Panc1 (cell line): Measurements from ENCODE around the gene MRPL27. TPM values are rescaled to one million over a fixed set of nuclear protein-coding genes. Genes with fewer than 3 reads are reported as not detected.
"Not testable (repeated sequence)": the region's sequence is repeated elsewhere in the genome, so short reads cannot be mapped to it uniquely, and the experiment has no call there.

ENCODE experiments used
- ATAC-seq: fragments of 200-7000 bp; cut with Tn5 transposase; 2 replicates; pipeline ENCODE4 v1.9.1; 2020; ENCODE audit warnings: mild to moderate bottlenecking, moderate library complexity
- BruUV-seq: library from RNA; stranded (reverse); fragments of 400-500 nt; replicated peaks from 2 replicates; lab custom pipeline; 2021; lab: Mats Ljungman, UMichigan
- CTCF ChIA-PET: fragments of 300-600 bp; sonication (Branson Sonifier 250); formaldehyde crosslinking; loops from one replicate; lab custom pipeline; 2022; ENCODE audit warnings: antibody characterized with exemption; lab: Charles Lee
- POLR2A ChIA-PET: fragments of 300-600 bp; sonication (Branson Sonifier 250); formaldehyde crosslinking; loops from one replicate; lab custom pipeline; 2022; ENCODE audit warnings: antibody characterized with exemption; lab: Charles Lee
- DNase-seq: peaks from one replicate; pipeline ENCODE4 v3.0.0-alpha.2; 2010; ENCODE audit warnings: low read depth, low spot score
- H3K27ac ChIP-seq: 2 replicates; pipeline ENCODE4 v1.5.1; 2011; ENCODE audit warnings: mild to moderate bottlenecking, low read length, inconsistent platforms
- H3K27me3 ChIP-seq: fragments of 200-500 bp; sonication (Bioruptor generic); 2 replicates; pipeline ENCODE4 v1.6.0; 2014; ENCODE audit warnings: low read length, inconsistent platforms; ENCODE audit not compliant: control insufficient read depth, insufficient read depth
- H3K36me3 ChIP-seq: fragments of 200-500 bp; sonication (Bioruptor generic); 2 replicates; pipeline ENCODE4 v1.5.1; 2014; ENCODE audit warnings: inconsistent platforms, mild to moderate bottlenecking, low read length, moderate library complexity; ENCODE audit not compliant: control insufficient read depth, insufficient read depth
- H3K4me1 ChIP-seq: 2 replicates; pipeline ENCODE4 v1.5.1; 2011; ENCODE audit warnings: inconsistent platforms, mild to moderate bottlenecking, low read length, moderate library complexity; ENCODE audit not compliant: control insufficient read depth, insufficient read depth
- H3K4me3 ChIP-seq, 2 experiments: 2 replicates each; pipeline ENCODE4 v1.5.1; 2011 to 2012; ENCODE audit warnings: low read depth in 2 of 2, low read length in 2 of 2, mild to moderate bottlenecking in 2 of 2, inconsistent platforms in 1 of 2, moderate library complexity in 1 of 2
- H3K9me3 ChIP-seq: fragments of 200-500 bp; sonication (Bioruptor generic); 2 replicates; pipeline ENCODE4 v1.5.1; 2014; ENCODE audit warnings: low read depth, mild to moderate bottlenecking, inconsistent platforms, low read length, moderate library complexity; ENCODE audit not compliant: control insufficient read depth, insufficient read depth
- CTCF ChIP-seq: fragments of 450-650 bp; IDR thresholded peaks from 2 replicates; pipeline ENCODE4 v1.5.1; 2017; ENCODE audit warnings: mild to moderate bottlenecking
- POLR2AphosphoS5 ChIP-seq: IDR thresholded peaks from 2 replicates; pipeline ENCODE4 v1.6.1; 2012; ENCODE audit warnings: mild to moderate bottlenecking, low read depth, low read length, moderate library complexity
- REST ChIP-seq, 2 experiments: IDR thresholded peaks; 2 replicates each; pipeline ENCODE4 v1.6.1; 2011 to 2012; ENCODE audit warnings: low read depth in 2 of 2, control low read depth in 1 of 2, low read length in 1 of 2, mild to moderate bottlenecking in 1 of 2, moderate library complexity in 1 of 2; ENCODE audit not compliant: insufficient read depth in 1 of 2
- SIN3A ChIP-seq: IDR thresholded peaks from 2 replicates; pipeline ENCODE4 v1.6.1; 2012; ENCODE audit warnings: low read depth, mild to moderate bottlenecking, low read length, moderate library complexity, borderline replicate concordance; ENCODE audit not compliant: insufficient read depth
- TCF7L2 ChIP-seq: IDR thresholded peaks from 2 replicates; pipeline ENCODE4 v1.6.1; 2011; ENCODE audit warnings: mild to moderate bottlenecking, low read depth, low read length, inconsistent platforms
- in situ Hi-C: cut with HindIII; loops from 2 replicates; pipeline ENCODE4 v1.10.0; 2016; ENCODE audit warnings: low sequenced_read_pairs, low pct_unique_long_range_greater_than_20kb
- intact Hi-C: fragments of 100-400 bp; cut with micrococcal nuclease; formaldehyde crosslinking; loops from one replicate; pipeline ENCODE4 v1.10.0; 2022; ENCODE audit not compliant: unreplicated experiment
- total RNA-seq: library from RNA; stranded (reverse); gene quantifications from one replicate; pipeline ENCODE4 v1.2.1, GENCODE V29; 2021; ENCODE audit not compliant: unreplicated experiment

MRPL27 gene
- total RNA-seq, 1 experiment from 2014 or later: 136 TPM

DNA sequence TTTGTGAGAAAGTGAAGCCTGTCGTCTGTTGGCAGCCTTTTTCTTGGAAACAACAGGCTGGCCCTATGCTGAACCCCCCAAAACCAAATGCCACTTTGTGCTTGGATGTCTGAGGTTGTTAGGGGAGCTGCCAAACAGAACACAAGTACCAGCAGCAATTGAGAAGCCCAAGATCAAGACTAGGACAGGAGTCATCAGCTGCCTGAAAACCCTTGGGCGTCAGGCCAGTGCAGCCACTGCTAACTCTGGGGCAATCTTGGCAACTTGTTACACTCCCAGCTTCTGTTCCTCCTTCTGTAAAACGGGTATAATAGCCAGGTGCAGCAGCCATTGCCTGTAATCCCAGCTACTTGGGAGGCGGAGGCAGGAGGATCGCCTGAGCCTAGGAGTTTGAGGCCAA is 33.6 kb upstream of the MRPL27 start:
- no peaks in the 10 kb centered on the region for H3K36me3 ChIP-seq
- H3K4me3 ChIP-seq: no peak overlapping the region
- intact Hi-C loops (no loop called here), in situ Hi-C loops (no loop called here)
- no peaks in the 10 kb centered on the region for H3K27me3 ChIP-seq
- ATAC-seq (peak; percentile 48; the same call in 1 of the 2 replicates), DNase-seq (no peak)
- ChIA-PET POLR2A (no interaction called here), CTCF (interaction anchor here (1.2 kb wide), 1 partner anchor 9 kb away, joined by 4 read pairs; the partner anchor contains the start of gene LRRC59)
- no TSS peak for BruUV-seq
- TF ChIP-seq REST (IDR thresholded peaks at IDR 0.05; ENCODE audit: insufficient read depth in 1 of 2, low read depth in 2 of 2, low read length in 1 of 2) (no peak), POLR2AphosphoS5 (no peak), TCF7L2 (no peak), CTCF (no peak), SIN3A (no peak)
- H3K27ac ChIP-seq: no peak overlapping the region
- H3K9me3 ChIP-seq: no peaks in the 10 kb centered on the region
- H3K4me1 ChIP-seq: no peaks in the 10 kb centered on the region

DNA sequence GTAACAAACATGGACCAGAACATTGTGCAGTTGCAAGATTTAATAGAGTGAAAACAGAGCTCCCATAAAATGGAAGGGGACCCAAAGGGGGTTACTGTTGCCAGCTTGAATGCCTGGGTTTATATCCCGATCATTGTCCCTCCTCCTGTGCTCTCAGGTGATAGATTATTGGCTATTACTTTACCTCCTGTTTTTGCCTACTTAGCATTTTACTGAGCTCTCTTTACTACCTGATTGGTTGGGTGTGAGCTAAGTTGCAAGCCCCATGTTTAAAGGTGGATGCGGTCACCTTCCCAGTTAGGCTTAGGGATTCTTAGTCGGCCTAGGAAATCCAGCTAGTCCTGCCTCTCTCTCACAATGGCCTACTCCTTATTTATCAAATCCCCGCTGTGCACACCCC is 32.4 kb upstream of the MRPL27 start:
- intact Hi-C loops, CTCF ChIA-PET, H3K4me3 ChIP-seq: not testable (repeated sequence)

DNA sequence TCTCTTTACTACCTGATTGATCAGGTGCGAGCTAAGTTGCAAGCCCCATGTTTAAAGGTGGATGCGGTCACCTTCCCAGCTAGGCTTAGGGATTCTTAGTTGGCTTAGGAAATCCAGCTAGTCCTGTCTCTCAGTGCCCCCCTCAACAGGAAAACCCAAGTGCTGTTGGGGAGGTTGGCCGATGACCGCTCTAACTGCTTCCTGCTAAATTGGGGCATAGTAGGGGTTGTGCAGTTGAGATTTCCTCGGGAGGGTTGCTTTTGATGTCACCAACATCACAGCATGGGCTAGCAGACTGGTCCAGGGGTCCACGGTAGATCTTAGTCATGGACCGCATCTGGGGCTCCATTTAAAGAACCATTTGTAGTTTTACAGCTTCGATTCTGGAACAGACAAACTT is 26.6 kb upstream of the MRPL27 start:
- H3K36me3 ChIP-seq: peaks cover 17% of the 10 kb centered on the region
- BruUV-seq, H3K27me3 ChIP-seq, DNase-seq, H3K4me3 ChIP-seq, H3K27ac ChIP-seq, in situ Hi-C loops, CTCF ChIA-PET, intact Hi-C loops, ATAC-seq, POLR2A ChIA-PET, H3K9me3 ChIP-seq: not testable (repeated sequence)
- H3K4me1 ChIP-seq: peaks cover 14% of the 10 kb centered on the region; the same call in 1 of the 2 replicates

More for the DNA sequence above, 32.4 kb upstream of the MRPL27 start:
- H3K27me3 ChIP-seq, H3K9me3 ChIP-seq, DNase-seq, ATAC-seq, BruUV-seq, H3K27ac ChIP-seq, H3K4me1 ChIP-seq, H3K36me3 ChIP-seq, in situ Hi-C loops: not testable (repeated sequence)
- POLR2A ChIA-PET: interaction anchor here (0.6 kb wide), 1 partner anchor 49 kb away, joined by 9 read pairs; no protein-coding TSS in a partner anchor

DNA sequence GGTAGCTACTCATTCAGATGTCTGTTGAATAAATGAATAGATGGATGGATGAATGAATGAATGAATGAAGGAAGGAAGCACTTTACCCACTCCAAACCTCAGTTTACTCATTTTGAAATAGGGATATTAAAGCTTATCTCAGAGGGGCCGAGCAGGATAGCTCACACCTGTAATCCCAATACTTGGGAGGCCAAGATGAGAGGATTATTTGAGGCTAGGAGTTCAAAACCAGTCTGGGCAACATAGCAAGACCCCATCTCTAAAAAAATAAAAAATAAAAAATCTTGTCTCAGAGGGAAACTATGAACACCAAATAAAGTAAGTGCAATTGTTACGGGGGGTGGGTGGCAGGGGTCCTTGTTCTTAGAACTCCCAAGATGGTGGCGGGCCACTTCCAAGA is 25.7 kb upstream of the MRPL27 start:
- intact Hi-C loops, POLR2A ChIA-PET, H3K9me3 ChIP-seq, H3K4me3 ChIP-seq, ATAC-seq, in situ Hi-C loops, H3K27ac ChIP-seq, BruUV-seq, DNase-seq, H3K27me3 ChIP-seq: not testable (repeated sequence)
- Histone ChIP-seq H3K36me3 (peaks cover 26% of the 10 kb centered on the region), H3K4me1 (peaks cover 14% of the 10 kb centered on the region; the same call in 1 of the 2 replicates)
- CTCF ChIA-PET: interaction anchor here (2.7 kb wide), 1 partner anchor 37 kb away, joined by 21 read pairs; no protein-coding TSS in a partner anchor
